ENCODE data around the gene RRP12.
"Not testable (repeated sequence)": the region's sequence is repeated elsewhere in the genome, so short reads cannot be mapped to it uniquely, and the experiment has no call there.

Gene RRP12

GRCh38 chr10:97371696-97372095 lies 29.4 kb downstream of the RRP12 start:
- no peak for DNase-seq (ENCODE audit: low read depth in 2 of 2)

- no peak for DNase-seq (ENCODE audit: low read depth in 2 of 2)
Observed at GRCh38 chr10:97367126-97367649, 34.0 kb downstream of the RRP12 start.

- DNase-seq (ENCODE audit: low read depth in 2 of 2) = no peak
Observed at GRCh38 chr10:97366572-97366971, 34.6 kb downstream of the RRP12 start.

- no peak for DNase-seq (ENCODE audit: low read depth in 2 of 2)
Observed at GRCh38 chr10:97365761-97366351, 35.3 kb downstream of the RRP12 start.

- no peak for DNase-seq (ENCODE audit: low read depth in 2 of 2)
Observed at GRCh38 chr10:97363071-97363470, 38.1 kb downstream of the RRP12 start.

- no peak for DNase-seq (ENCODE audit: low read depth in 2 of 2)
Observed at GRCh38 chr10:97362310-97363033, 38.7 kb downstream of the RRP12 start.

GRCh38 chr10:97361537-97361901 lies 39.6 kb downstream of the RRP12 start:
- no peak for DNase-seq (ENCODE audit: low read depth in 2 of 2)

- no peak for DNase-seq (ENCODE audit: low read depth in 2 of 2)
Observed at GRCh38 chr10:97360705-97361536, 40.2 kb downstream of the RRP12 start.

GRCh38 chr10:97358781-97359180 lies 42.4 kb downstream of the RRP12 start:
- no peak for DNase-seq (ENCODE audit: low read depth in 2 of 2)

GRCh38 chr10:97358349-97358748 lies 42.8 kb downstream of the RRP12 start:
- no peak for DNase-seq (ENCODE audit: low read depth in 2 of 2)

- DNase-seq (ENCODE audit: low read depth in 2 of 2) = no peak
Observed at GRCh38 chr10:97356918-97357317, 44.2 kb downstream of the RRP12 start.

- peak; percentile 10 to 12 for DNase-seq (ENCODE audit: low read depth in 2 of 2)
Observed at GRCh38 chr10:97356318-97356914, 44.7 kb downstream of the RRP12 start.

- no peak for DNase-seq (ENCODE audit: low read depth in 2 of 2)
Observed at GRCh38 chr10:97355571-97355975, 45.6 kb downstream of the RRP12 start.

GRCh38 chr10:97353945-97354344 lies 47.2 kb downstream of the RRP12 start:
- DNase-seq (ENCODE audit: low read depth in 2 of 2) = no peak

GRCh38 chr10:97349752-97350513 lies 51.2 kb downstream of the RRP12 start:
- DNase-seq (ENCODE audit: low read depth in 2 of 2) = no peak

- no peak for DNase-seq (ENCODE audit: low read depth in 2 of 2)
Observed at GRCh38 chr10:97347317-97347716, 53.8 kb downstream of the RRP12 start.

GRCh38 chr10:97343664-97344063 lies 57.5 kb downstream of the RRP12 start:
- DNase-seq (ENCODE audit: low read depth in 2 of 2) = not testable (repeated sequence)

- no peak for DNase-seq (ENCODE audit: low read depth in 2 of 2)
Observed at GRCh38 chr10:97341416-97341815, 59.7 kb downstream of the RRP12 start.

GRCh38 chr10:97338041-97338440 lies 63.1 kb downstream of the RRP12 start:
- DNase-seq (ENCODE audit: low read depth in 2 of 2) = no peak

GRCh38 chr10:97336942-97337831 lies 64.0 kb downstream of the RRP12 start:
- DNase-seq (ENCODE audit: low read depth in 2 of 2) = no peak

Measured in stimulated activated CD8-positive, alpha-beta memory T cell treated with anti-CD3 and anti-CD28 coated beads, Interleukin-15, amount 100 ng/mL, for 4 hours (primary cell).